ENCODE data around the gene LTB4R2.

Gene LTB4R2

GRCh38 chr14:24271134-24271833 lies 38.7 kb upstream of the LTB4R2 start, which contains the start of gene RABGGTA (continued):
- no peak for TF ChIP-seq AEBP2 (tag by site-specific recombination; IDR thresholded peaks at IDR 0.05; ENCODE audit: borderline replicate concordance)
- TF ChIP-seq ZNF513 (tag by site-specific recombination; IDR thresholded peaks at IDR 0.05), result peak; percentile 8; the same call in 1 of the 2 replicates
- TF ChIP-seq ZNF48 (tag by site-specific recombination; IDR thresholded peaks at IDR 0.05), result no peak
- TF ChIP-seq ZNF626 (tag by site-specific recombination; IDR thresholded peaks at IDR 0.05), result no peak
- no peak for TF ChIP-seq ZNF501 (tag by site-specific recombination; IDR thresholded peaks at IDR 0.05)
- no peak for TF ChIP-seq HOXC10 (CRISPR knock-in tag; IDR thresholded peaks at IDR 0.05)
- no peak for TF ChIP-seq ZNF16 (tag by site-specific recombination; IDR thresholded peaks at IDR 0.05; ENCODE audit: low read depth)
- no peak for TF ChIP-seq ZNF362 (tag by site-specific recombination; IDR thresholded peaks at IDR 0.05)
- no peak for TF ChIP-seq HOXA7 (CRISPR knock-in tag; IDR thresholded peaks at IDR 0.05; ENCODE audit: borderline replicate concordance)
- no peak for TF ChIP-seq ZNF830 (tag by site-specific recombination; IDR thresholded peaks at IDR 0.05; ENCODE audit: low read depth)
- no peak for TF ChIP-seq ZNF658 (tag by site-specific recombination; IDR thresholded peaks at IDR 0.05)
- TF ChIP-seq ZBTB44 (tag by site-specific recombination; IDR thresholded peaks at IDR 0.05), result no peak
- TF ChIP-seq IKZF3 (tag by site-specific recombination; IDR thresholded peaks at IDR 0.05), result peak; percentile 33; the same call in 1 of the 2 replicates
- TF ChIP-seq ZNF555 (tag by site-specific recombination; conservative IDR thresholded peaks at IDR 0.05), result no peak
- no peak; the same call in 1 of the 2 replicates for TF ChIP-seq ELK4 (IDR thresholded peaks at IDR 0.05; ENCODE audit: borderline replicate concordance, low read depth, low read length)
- TF ChIP-seq SALL2 (tag by site-specific recombination; IDR thresholded peaks at IDR 0.05; ENCODE audit: borderline replicate concordance), result no peak
- no peak for TF ChIP-seq ZNF133 (tag by site-specific recombination; IDR thresholded peaks at IDR 0.05)
- no peak for TF ChIP-seq ZNF571 (tag by site-specific recombination; IDR thresholded peaks at IDR 0.05)
- TF ChIP-seq ZNF664 (tag by site-specific recombination; IDR thresholded peaks at IDR 0.05), result no peak
- no peak for TF ChIP-seq WT1 (tag by site-specific recombination; IDR thresholded peaks at IDR 0.05)
- TF ChIP-seq GFI1B (tag by site-specific recombination; IDR thresholded peaks at IDR 0.05), result no peak
- no peak for TF ChIP-seq PRDM4 (tag by site-specific recombination; IDR thresholded peaks at IDR 0.05)
- no peak for TF ChIP-seq ZFP41 (tag by site-specific recombination; IDR thresholded peaks at IDR 0.05; ENCODE audit: borderline replicate concordance)
- TF ChIP-seq ZNF677 (tag by site-specific recombination; IDR thresholded peaks at IDR 0.05), result no peak
- no peak for TF ChIP-seq ZNF707 (tag by site-specific recombination; IDR thresholded peaks at IDR 0.05)
- TF ChIP-seq ZNF621 (tag by site-specific recombination; IDR thresholded peaks at IDR 0.05), result no peak
- TF ChIP-seq ZXDB (tag by site-specific recombination; IDR thresholded peaks at IDR 0.05), result peak; percentile 65
- TF ChIP-seq ZNF114 (tag by site-specific recombination; IDR thresholded peaks at IDR 0.05), result no peak
- no peak for TF ChIP-seq RBAK (tag by site-specific recombination; IDR thresholded peaks at IDR 0.05)
- TF ChIP-seq ZNF26 (tag by site-specific recombination; IDR thresholded peaks at IDR 0.05), result no peak
